BE2C (cell line): ENCODE data around the gene ACSL1.

Experiments used
- DNase-seq: peaks from one replicate; pipeline ENCODE4 v3.0.0-alpha.2; 2020
- H3K27me3 ChIP-seq: fragments of 250-450 bp; sonication (Bioruptor Pico); 2 replicates; pipeline ENCODE4 v1.5.1; 2020; ENCODE audit warnings: mild to moderate bottlenecking
- H3K36me3 ChIP-seq: fragments of 250-450 bp; sonication (Bioruptor Pico); 2 replicates; pipeline ENCODE4 v1.5.1; 2020; ENCODE audit warnings: mild to moderate bottlenecking
- H3K4me1 ChIP-seq: fragments of 250-450 bp; sonication (Bioruptor Pico); 2 replicates; pipeline ENCODE4 v1.5.1; 2020
- H3K4me3 ChIP-seq: 2 replicates; pipeline ENCODE4 v1.5.1; 2011; ENCODE audit warnings: low read depth, low read length
- H3K9me3 ChIP-seq: fragments of 250-450 bp; sonication (Bioruptor Pico); 2 replicates; pipeline ENCODE4 v1.5.1; 2020
- TF ChIP-seq, protein P1 (sequence below): IDR thresholded peaks from 2 replicates; pipeline ENCODE4 v1.5.1; 2012; ENCODE audit warnings: mild to moderate bottlenecking, low read depth, low read length

ACSL1 gene

DNA sequence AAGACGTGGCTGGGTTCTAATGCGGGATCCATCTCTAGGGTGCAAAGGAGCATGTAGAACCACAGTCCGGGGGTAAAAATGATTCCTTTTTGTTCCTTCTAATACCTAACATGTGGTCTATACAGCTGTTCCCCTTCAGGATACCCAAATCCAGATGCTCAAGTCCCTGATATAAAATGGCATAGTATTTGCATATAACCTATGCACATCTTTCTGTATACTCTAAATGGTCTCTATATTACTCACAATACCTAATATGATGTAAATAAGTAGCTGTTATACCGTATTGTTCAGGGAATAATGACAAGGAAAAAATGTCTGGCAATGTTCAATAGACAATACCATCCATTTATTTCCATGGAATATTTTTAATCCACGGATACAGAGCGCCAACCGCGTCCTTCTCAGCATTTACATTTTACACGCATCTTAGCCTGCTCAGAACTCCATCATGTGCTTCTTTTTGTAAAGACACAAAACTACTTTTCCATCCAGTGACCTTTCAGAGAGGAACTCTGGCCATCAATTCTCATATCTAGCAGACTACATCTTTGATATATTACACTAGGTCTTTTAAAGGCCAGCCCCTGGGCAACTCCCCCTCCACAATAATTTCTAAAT lies 31.9 kb downstream of the ACSL1 start:
- no peak for DNase-seq
- TF ChIP-seq, protein P1, sequence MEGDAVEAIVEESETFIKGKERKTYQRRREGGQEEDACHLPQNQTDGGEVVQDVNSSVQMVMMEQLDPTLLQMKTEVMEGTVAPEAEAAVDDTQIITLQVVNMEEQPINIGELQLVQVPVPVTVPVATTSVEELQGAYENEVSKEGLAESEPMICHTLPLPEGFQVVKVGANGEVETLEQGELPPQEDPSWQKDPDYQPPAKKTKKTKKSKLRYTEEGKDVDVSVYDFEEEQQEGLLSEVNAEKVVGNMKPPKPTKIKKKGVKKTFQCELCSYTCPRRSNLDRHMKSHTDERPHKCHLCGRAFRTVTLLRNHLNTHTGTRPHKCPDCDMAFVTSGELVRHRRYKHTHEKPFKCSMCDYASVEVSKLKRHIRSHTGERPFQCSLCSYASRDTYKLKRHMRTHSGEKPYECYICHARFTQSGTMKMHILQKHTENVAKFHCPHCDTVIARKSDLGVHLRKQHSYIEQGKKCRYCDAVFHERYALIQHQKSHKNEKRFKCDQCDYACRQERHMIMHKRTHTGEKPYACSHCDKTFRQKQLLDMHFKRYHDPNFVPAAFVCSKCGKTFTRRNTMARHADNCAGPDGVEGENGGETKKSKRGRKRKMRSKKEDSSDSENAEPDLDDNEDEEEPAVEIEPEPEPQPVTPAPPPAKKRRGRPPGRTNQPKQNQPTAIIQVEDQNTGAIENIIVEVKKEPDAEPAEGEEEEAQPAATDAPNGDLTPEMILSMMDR = no peak
- no peaks in the 10 kb centered on the region; the same call in 1 of the 2 replicates for H3K4me1 ChIP-seq
- no peaks in the 10 kb centered on the region; the same call in 1 of the 2 replicates for H3K36me3 ChIP-seq
- no peak overlapping the region for H3K4me3 ChIP-seq
- no peaks in the 10 kb centered on the region for H3K27me3 ChIP-seq
- H3K9me3 ChIP-seq = no peaks in the 10 kb centered on the region

- H3K4me3 ChIP-seq = no peak overlapping the region
- no peaks in the 10 kb centered on the region for H3K27me3 ChIP-seq
- H3K4me1 ChIP-seq = no peaks in the 10 kb centered on the region
- no peak for DNase-seq
- no peaks in the 10 kb centered on the region for H3K9me3 ChIP-seq
- no peaks in the 10 kb centered on the region; the same call in 1 of the 2 replicates for H3K36me3 ChIP-seq
- TF ChIP-seq, protein P1 = no peak
Observed at GRCh38 chr4:184792950-184793555, 32.7 kb downstream of the ACSL1 start.

GRCh38 chr4:184792334-184792733 lies 33.4 kb downstream of the ACSL1 start:
- no peaks in the 10 kb centered on the region for H3K9me3 ChIP-seq
- no peaks in the 10 kb centered on the region; the same call in 1 of the 2 replicates for H3K36me3 ChIP-seq
- H3K4me3 ChIP-seq = no peak overlapping the region
- no peak for DNase-seq
- TF ChIP-seq, protein P1 = no peak
- no peaks in the 10 kb centered on the region for H3K4me1 ChIP-seq
- H3K27me3 ChIP-seq = no peaks in the 10 kb centered on the region

DNA sequence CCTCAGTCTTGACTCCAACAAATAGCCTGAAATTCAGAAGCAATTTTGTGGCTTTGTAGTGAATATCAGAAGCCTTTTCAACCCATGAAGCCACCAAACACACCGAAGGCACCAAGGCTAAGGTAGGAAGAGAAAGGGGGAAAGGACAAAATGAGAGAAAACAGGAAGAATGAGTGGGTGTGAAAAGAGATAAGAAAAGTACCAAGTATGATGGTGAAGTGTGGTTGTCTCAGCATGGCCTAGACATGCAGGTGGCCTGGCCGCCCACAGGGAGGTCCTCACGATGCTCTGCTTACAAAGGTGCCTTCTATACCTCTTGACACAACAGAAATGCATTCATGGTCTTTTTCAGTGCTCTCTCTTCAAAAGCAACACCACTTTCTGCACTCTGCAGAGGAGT lies 34.9 kb downstream of the ACSL1 start:
- TF ChIP-seq, protein P1 = no peak
- H3K27me3 ChIP-seq = no peaks in the 10 kb centered on the region
- DNase-seq = no peak
- no peak overlapping the region for H3K4me3 ChIP-seq
- H3K4me1 ChIP-seq = no peaks in the 10 kb centered on the region
- H3K9me3 ChIP-seq = no peaks in the 10 kb centered on the region
- no peaks in the 10 kb centered on the region for H3K36me3 ChIP-seq

DNA sequence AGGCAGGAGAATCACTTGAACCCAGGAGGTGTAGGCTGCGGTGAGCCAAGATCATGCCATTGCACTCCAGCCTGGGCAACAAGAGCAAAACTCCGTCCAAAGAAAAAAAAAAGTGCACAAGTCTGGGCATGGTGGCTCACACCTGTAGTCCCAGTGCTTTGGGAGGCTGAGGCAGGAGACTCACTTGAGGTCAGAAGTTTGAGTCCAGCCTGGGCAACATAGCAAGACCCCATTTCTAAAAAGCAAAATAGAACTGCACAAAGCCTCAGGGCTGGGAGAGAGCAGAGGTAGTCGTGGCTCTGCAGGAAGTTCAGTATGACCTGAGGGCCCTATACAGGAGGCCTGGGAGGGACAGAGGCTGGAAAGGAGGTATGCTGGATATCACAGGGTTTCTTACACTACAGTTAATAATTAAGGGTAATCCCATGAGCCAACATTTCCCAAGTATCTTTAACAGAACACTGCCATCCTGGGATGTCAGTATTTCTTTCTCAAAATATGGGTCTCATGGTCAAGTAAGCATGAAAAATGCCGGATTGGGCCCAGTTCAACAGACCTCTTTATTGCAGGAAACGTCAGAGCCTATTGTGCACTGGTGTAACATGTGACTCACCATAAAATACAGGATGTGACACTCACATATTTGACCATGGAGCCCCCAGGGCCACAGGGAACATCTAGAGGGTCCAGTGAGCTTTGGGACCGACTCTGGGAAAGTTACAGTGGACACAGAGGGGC lies 37.8 kb downstream of the ACSL1 start:
- H3K4me1 ChIP-seq = peaks cover 7% of the 10 kb centered on the region; the same call in 1 of the 2 replicates

More for the DNA sequence above, 37.8 kb downstream of the ACSL1 start:
- Histone ChIP-seq H3K27me3 (no peaks in the 10 kb centered on the region), H3K9me3 (no peaks in the 10 kb centered on the region), H3K4me3 (no peak overlapping the region), H3K36me3 (no peaks in the 10 kb centered on the region)
- TF ChIP-seq, protein P1 = no peak
- DNase-seq = no peak
